ENCODE data around the gene LAD1.

DNA sequence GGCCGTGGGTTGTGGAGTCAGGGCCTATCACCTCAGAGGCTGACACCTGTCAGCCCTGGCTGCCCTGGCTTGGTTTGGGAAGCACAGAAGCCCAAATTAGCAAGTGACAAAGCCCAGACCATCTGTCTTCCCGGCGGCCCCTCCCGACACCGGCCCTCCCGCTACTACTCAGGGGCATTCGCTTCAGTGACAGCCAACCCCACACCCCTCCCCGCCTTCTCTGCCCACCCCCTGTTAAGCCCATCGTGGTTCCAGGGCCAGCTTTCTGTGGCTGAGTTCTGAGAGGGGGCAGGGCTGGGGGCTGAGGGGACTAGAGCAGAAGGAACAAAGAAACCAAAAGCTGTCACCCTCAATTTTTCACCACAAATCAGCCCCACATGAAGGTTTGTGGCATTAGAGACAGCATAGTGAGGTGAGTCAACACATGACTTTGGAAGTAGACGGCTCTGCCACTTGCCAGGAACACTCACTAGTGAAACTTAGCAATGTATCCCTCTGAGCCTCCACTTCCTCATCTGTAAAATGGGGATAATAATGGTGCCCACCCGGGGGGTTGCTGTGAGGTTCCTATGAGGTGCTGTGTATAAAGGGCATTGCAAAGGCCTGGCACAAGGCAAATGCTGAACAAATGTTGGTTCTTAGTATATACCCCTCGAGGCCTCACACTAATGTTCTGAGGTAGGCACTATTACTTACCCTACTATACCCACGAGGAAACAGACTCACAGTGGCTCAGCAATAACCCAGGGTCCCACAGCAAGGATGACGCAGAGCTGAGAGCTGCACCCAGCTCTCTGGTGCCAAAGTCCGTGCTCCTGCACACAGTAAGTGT, 27.6 kb upstream of the LAD1 start:
- TF ChIP-seq POLR2A (IDR thresholded peaks at IDR 0.05): peak; percentile 19 to 39
- TF ChIP-seq, protein P1, sequence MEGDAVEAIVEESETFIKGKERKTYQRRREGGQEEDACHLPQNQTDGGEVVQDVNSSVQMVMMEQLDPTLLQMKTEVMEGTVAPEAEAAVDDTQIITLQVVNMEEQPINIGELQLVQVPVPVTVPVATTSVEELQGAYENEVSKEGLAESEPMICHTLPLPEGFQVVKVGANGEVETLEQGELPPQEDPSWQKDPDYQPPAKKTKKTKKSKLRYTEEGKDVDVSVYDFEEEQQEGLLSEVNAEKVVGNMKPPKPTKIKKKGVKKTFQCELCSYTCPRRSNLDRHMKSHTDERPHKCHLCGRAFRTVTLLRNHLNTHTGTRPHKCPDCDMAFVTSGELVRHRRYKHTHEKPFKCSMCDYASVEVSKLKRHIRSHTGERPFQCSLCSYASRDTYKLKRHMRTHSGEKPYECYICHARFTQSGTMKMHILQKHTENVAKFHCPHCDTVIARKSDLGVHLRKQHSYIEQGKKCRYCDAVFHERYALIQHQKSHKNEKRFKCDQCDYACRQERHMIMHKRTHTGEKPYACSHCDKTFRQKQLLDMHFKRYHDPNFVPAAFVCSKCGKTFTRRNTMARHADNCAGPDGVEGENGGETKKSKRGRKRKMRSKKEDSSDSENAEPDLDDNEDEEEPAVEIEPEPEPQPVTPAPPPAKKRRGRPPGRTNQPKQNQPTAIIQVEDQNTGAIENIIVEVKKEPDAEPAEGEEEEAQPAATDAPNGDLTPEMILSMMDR (IDR thresholded peaks at IDR 0.05 in 4 of 5, conservative IDR thresholded peaks at IDR 0.05 in 1 of 5): no peak
